ENCODE data around the gene ZNF669.
"Not testable (repeated sequence)": the region's sequence is repeated elsewhere in the genome, so short reads cannot be mapped to it uniquely, and the experiment has no call there.

ZNF669 gene

DNA sequence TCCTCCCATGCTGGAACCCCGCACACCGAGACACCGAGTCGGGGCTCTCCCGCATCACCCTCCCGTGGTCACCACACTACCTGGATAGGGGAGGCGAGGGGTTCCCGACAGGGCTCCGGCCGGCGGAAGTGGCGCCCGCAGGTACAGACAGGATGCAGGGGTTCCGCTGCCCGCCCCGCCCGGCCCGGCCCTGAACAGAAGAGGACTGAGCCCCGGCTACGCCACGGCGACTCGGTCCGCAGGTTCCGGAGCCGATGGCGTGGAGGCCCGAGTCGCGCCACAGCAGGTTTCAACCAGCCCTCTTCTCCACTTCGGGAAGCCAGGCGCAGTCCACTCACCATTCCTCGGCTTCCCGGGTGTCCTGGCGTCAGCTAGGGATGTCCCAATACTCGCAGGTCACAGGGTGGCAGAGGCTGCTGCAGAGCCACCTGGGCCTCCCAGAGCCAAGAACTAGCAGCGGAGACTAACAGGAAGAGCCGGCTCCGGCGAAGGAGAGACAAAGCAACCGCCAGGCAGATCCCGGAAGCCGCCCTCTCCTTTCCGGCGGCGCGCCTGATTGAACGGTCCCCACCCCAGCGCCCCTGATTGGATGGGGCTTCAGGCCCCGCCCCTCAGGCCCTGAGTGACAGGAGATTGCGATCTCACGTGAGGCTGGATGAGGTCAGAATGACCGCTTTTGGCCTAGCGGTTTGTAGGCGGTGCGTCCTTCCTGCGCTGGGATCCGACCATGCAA lies at the start of gene ZNF669:
Gene ZNF669 (minus strand): TSS at position 498 of the 733 bp plus-strand sequence. CDS start 157 bp downstream, at position 341.
- peak; percentile 90 for FAIRE-seq

DNA sequence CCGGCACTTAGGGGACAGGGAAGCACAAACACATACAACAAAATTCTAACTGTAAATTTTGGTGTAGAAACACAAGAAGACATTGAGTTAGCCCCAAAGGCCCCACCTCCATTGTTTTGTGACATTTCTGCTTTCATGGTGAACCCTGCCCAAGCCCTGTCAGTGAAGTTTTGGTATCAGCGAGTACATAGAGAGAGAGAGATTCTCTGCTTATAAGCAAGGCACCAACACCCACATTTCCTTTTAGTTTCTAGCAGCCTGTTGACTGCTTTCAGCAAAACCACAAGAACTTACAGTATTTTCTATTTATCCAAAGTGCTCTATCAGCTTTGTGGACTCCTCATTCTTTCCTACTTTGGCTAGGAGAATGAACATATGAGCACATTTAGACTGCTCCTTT lies 43.6 kb upstream of the ZNF669 start:
- no peak for FAIRE-seq

DNA sequence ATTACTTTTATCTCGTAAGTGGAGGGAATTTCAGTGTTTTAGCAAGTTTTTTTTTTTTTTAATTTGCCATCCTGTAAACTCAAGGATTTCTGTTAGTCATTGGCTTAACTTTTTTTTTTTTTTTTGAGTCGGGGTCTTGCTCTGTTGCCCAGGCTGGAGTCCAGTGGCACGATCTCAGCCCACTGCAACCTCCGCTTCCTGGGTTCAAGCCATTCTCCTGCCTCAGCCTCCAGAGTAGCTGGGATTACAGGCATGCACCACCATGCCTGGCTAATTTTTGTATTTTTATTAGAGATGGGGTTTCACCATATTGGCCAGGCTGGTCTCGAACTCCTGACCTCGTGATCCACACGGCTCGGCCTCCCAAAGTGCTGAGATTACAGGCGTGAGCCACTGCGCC lies 43.0 kb upstream of the ZNF669 start:
- FAIRE-seq = not testable (repeated sequence)

DNA sequence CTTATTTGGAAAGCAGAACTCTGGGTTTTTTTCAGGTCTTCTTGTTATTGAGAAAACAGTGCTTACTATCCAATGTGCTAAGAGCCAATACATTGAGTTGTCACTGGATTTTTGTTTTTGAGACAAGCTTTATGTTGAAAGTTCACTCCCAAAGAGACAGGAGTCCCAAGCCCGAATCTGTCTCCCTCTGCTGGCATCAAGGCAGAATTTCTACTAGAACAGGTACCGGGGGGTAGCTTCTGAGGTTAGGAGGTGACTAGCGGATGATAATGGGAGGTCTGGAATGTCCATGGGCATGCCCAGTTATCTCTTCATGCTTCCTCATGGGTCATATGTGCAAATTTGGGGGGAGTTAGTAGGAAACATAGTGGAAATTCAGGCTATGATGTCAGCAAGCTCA lies 42.5 kb upstream of the ZNF669 start:
- no peak for FAIRE-seq

DNA sequence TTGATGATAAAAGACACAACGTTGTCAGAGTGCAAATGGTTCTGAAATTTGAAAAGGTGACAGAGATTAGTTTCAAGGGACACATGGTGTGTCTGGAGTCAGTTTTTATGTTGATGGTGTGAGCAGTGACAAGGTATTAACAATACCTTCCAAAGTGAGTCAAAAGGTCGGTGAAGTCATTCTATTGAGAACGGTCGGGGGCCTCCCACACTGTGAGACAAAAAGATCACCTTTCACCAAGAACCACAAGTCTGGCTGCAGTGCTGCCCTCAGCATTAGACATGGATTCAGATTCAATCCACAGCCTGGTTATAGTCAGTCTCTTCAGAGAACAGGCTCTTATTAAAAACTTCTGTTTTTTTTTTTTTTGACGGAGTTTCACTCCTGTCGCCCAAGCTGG lies 41.1 kb upstream of the ZNF669 start:
- no peak for FAIRE-seq

DNA sequence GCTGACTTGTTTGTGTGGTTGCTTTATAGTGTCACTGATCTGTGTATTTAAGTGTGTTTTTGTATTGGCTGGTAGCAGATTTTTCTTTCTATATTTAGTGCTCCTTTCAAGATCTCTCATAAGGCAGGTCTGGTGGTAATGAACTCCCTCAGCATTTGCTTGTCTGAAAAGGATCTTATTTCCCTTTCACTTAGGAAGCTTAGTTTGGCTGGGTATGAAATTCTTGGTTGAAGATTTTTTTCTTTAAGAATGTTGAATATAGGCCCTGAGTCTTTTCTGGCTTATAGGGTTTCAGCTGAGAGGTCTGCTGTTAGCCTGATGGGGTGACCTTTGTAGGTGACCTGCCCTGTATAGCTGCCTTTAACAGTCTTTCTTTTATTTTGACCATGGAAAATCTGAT lies 35.4 kb upstream of the ZNF669 start:
- not testable (repeated sequence) for FAIRE-seq

DNA sequence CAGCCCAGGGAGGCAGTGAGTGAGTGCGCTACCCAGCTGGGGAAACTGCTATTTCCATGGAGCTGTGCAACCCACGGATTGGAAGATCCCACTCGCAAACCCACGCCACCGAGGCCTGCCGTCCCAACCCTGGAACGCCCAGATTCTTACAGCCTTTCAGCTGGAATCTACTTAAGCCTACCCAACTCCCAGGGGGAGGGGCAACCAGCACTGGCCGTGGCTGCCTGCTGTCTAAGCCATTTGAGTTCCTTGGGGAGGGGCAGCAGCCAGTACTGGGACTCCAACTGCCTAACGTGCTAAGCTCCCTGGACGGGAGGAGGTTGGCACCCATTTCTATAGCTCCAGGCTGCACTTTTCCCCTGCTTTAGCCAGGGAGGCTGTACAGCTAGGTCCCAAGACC lies 27.1 kb upstream of the ZNF669 start:
- no peak for FAIRE-seq

DNA sequence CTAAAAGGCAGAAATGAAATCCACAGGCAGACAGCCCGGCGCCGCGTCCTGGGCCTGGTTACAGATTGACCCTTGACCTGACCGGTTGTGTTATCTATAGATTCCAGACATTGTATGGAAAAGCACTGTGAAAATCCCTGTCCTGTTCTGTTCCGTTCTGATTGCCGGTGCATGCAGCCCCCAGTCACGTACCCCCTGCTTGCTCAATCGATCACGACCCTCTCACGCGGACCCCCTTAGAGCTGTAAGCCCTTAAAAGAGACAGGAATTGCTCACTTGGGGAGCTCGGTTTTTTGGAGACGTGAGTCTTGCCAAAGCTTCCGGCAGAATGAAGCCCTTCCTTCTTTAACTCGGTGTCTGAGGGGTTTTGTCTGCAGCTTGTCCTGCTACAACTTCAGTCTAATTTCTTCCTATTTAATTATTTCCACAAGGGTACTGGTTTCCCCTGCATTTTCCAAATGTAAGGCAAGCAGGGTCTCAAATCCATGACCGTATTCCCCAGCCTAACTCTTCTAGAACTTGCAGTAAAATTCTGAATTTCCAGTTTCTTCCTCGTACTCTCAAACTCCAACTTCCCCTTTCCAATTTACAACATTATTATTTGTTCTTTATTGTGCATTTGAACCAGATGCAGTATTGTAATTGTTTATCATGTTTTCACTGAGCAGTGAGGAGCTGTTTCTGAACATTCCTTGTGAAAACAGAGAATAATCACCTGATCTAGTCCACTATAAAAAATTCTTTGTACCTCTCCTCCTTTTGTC lies 23.5 kb upstream of the ZNF669 start:
- FAIRE-seq = not testable (repeated sequence)

DNA sequence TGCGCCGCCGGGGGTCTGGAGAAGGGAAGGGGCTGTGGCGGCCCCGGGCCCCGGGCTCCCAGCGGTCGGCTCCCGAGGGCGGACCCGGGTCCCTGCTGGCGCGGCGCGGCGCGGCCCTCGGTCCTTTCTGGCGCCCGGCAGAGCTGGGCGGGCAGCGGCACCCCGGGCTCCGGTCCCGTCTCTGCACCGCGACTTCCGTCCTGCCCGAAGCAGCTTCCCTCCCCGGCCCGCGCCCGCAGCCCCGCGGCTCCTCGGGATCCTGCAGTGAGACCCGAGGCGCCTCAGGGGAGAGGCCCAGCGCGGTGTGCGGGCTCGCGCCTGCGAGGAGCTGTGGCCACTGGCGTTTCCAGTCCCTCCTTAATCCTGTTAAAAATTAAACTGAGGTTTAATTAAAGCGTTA lies 22.4 kb upstream of the ZNF669 start:
- FAIRE-seq = not testable (repeated sequence)

DNA sequence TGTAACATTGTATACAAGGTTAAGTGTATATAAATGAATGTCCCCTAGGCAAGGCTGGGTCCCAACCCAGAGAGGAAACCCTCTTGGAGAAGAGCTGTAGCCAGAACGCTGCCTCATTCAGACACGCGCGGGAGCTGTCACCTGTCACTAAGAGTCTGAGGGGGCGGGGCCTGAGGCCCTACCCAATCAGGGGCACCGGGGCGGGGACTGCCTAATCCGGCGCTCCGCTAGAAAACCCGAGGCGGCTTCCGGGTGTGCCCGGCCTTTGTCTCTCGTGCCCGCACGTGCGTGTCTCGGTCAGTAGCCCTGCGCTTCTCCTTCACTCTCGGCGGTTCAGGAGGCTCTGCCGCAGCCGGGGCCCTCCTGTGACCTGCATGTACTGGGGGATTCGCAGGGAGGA lies 22.0 kb upstream of the ZNF669 start:
- FAIRE-seq = peak; percentile 88

DNA sequence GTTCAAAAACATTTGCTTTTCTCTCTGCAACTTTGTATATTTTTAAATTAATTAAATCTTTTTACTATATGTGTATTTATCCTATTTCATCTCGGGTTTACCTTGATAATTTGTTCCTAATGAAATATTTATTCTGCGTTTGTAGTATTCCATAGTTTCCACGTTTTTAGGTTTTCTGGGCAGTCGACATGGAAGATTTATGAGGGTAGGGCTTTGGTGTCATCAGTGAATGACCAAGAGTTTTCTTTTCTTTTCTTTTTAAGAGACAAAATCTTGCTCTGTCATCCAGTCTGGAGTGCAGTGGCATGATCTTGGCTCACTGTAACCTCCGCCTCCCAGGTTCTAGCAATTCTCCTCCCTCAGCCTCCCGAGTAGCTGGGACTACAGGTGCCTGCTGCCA lies 17.2 kb upstream of the ZNF669 start:
- no peak for FAIRE-seq

DNA sequence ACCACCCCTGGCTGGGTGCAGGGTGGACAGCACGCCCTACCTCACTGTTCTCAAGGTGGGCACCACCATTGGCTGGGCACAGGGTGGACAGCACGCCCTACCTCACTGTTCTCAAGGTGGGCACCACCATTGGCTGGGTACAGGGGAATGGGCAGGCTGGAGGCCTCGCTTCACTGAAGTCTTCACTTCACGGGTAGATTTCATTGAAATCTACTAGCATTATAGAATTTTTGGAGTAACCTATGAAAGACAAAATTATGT lies 16.2 kb upstream of the ZNF669 start:
- FAIRE-seq = not testable (repeated sequence)

DNA sequence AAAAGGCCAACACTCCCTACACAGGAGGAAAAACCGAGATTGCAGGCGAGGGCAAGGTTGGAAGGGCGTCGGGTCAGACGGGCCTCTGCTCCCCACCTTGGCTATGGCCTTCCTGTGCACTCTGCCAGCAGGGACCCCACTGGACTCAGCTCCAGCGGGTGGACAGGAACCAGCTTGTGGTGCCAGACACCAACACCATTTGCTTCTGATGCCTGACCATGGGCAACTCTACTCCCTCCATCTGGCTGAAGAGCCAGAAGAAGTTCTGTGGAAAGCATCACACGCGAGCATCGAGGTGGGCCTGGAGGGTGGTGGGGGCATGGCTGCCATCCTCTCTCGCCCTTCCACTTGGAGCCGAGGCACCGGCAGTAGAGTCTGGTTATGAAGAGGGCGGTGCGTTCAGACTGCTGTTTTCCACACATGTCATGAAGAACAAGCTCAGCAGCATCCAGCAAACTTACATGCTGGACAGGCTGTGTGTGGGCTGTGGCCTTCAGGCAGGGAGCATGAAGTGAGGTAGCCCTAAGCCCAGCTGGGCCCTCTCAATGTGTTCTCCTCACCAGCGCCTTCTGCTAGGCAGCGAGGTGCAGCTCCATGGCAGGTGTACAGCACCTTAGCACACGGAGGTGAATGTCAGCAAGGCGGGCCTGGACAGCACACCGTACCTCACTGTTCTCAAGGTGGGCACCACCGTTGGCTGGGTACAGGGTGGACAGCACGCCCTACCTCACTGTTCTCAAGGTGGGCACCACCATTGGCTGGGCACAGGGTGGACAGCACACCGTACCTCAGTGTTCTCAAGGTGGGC lies 15.6 kb upstream of the ZNF669 start:
- FAIRE-seq = no peak

DNA sequence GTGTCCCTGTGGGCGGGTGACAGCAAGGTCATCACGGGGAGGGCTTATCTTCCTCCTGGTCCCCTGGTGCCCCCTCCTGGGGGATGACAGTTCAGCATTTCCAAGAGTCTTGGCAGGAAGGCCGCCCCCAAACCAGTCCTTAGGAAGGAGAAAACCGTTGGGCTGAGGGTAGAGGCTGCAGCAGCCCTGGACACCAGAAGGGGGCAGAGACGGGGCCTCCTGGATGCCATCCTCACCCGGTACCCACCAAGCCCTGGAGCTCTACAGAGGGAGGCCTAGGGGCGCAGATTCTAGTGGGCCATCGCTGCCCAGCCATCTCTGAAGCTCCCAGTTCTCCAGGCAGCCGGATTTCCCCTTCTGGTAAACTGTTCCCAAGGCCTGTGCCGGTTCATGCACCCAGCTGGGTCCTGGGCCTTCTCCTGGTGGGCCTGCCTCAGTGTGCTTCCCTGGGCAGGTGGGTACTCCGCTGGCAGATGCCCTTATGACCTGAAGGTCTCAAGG lies 14.8 kb upstream of the ZNF669 start:
- no peak for FAIRE-seq

DNA sequence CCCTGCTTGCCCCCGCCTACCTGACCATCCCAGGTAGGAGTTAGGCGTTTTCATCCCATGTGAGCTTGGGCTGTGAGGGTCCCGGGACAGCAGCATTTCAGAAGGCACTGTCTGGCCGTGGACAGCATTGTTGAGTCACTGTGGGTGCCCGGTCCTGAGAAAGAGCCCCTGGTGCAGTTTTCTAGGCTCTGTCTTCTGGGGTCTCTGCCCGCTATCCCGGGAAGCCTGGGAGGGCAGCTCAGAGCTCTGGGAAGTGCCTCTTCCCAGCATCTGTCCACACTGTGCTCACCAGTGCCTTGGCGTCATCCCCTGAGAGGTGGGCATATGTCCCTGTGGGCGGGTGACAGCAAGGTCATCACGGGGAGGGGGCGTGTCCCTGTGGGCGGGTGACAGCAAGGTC lies 11.4 kb upstream of the ZNF669 start:
- FAIRE-seq = no peak

DNA sequence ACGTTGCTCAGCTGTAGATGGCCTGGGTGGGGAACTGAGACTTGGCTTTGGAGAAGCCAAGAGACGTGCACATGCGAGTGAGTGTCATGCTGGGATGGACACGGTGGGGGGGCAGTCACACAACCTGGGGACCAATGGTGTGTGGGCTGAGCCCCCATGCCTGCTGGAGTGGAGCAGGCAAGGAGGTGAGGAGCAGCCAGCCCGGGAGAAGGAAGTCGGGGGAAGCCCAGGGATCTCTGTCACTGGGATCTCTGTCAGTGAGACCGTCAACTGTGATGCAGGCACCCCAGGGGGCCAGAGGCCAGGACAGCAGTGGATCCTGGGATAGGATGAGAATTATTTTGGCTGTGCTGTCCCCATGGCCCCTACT lies 11.0 kb upstream of the ZNF669 start:
- no peak for FAIRE-seq

DNA sequence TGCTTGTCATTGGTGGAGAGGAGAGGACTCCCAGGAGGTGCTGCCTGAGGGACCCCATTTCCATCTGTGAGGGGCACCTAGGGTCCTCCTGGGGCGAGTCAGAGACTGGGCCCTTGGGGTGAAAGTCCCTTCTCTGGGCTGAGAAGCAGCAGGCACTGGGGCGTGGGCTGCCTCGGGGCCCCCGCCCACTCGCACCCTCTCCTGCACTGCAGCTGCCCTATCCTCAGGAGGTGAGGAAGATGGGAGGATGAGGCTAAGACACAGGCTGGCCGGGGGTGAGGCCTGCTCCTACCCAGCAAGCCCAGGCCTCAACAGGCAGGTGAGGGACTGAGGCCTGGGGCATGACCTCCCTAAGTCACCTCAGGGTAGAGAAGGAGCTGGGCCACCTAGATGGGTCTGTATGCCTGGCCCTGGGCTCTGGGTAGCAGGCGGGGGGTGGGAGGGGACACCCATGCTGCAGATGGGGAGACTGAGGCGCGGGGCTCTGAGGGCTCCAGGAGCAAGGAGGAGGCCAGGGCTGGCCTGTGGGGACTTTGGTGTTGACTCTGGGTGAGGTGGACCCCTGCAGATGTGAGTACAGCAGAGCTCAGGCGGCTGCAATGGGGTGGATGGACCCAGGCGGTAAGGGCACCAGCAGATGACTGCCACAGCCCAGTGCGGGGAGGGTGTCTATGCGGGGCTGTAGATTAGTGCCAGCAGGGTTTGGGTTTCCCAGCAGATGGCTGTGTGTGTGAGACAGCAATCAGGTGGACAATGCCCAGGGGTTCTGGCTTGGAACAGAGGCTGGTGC lies 10.4 kb upstream of the ZNF669 start:
- FAIRE-seq = no peak

DNA sequence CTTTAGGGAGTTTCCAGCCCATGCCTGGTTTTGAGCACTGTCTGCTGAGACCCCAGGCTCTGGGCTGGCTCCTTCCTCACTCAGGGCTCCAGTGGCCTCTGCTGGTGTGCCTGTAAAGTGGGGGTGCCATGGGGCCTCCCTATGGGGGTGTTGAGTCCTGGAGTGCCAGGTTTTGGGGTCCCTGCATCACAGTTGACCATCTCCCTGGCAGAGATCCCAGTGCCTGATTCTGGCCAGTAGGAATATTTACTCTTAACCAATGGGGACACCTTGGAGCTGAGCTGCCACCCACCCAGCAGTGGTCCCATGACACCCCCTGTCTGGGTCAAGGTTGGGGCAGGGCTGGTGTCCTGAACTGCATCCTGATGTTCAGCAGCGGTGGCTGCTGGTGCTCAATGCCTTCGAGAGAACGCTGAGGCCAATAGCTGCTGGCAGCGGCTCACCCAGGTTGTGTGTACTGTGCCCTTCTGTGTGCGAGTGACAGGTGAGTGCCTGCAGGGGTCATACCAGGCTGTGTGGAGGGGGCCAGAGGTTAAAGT lies 9.6 kb upstream of the ZNF669 start:
- no peak for FAIRE-seq

DNA sequence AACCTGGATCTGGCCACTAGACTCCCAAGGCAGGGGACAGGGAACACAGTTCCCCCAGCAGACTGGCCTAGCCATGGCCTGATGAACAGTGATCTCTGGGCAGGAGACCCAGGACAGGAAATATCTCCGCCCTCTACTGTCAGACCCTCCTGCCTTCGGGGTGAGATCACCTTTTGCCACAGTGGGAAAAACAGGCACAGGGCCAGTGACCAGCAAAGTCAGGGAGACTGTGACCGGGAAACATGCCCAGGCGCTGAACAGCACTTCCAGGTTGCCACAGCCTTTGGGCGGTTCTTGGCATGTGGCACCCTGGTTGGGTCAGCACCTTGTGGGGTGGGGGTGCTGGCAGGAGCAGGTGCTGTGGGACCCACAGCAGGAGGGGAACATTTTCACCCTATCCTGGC lies 8.9 kb upstream of the ZNF669 start:
- no peak for FAIRE-seq

DNA sequence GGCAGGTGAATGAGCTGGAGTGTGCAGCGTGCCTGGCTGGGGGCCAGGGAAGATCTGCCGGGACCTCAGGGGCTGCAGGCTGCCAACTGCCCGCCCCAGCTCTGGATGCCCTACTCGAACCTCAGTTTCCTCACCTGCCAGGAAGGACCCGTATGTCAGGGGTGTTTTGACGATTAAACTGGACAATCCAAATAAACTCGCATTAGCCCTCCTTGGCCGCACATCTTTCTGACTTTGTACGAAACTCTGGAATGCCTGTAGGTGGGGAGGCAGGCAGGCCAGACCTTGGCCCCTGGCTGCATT lies 8.3 kb upstream of the ZNF669 start:
- no peak for FAIRE-seq

DNA sequence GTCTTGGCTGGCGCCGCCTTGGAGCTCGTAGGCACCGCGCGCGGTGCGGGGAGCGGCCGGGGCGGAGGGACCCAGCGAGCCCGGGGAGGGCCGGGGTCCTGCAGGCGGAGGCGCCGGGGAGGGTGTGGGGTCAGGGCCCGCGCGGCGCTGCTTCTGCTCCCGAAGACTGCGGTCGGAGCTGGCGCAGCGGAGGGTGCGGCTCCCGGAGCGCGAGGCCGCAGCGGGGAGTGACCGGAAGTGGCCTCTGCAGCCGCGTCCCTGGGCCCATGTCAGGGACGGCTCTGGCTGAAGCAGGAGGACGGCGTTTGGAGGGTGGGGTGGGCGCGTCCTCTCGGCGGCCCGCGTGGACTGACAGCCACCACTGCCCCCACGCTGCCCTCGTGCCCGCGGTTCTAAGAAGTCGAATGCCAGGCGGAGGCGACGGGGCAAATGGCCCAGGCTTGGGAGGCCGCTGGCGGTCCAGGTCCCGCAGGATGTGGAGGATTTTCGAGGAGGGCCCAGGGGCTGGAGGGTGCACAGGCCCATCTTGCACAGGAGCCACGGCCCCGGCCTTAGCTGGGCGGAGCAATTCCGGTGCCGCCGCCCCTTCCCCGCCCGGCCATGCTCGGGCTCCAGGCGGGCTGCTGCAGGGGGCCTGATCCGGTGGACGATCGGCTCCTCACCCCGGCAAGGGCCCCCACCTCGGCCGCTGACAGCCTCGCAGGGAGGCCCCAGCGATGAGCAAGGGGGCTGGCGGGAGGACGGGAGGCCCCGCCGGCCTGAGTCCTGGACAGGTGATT lies 7.7 kb upstream of the ZNF669 start:
- no peak for FAIRE-seq

DNA sequence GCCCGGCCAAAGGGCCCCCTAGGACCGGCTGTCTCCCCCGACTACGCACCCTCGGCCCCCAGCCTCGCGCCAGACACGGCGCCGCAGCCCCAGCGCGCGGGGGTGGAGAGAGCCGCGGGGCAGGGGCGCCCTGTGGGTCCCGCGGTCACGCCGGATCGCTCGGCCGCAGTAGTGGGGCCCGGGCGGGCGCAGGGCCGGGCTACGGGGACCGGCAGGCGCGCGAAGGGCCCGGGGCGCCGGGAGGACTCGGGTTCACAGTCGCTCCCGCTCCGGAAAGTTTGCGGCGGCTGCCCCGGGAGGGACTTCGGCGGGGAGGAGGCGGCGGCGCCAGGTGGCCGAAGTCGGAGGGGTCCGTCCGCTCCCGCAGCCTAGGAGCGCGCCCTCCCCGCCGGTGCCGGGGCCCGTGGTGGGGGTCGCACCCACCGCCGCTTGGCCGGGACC lies 7.1 kb upstream of the ZNF669 start:
- no peak for FAIRE-seq
